Upper lobe of right lung (tissue), 1 donor: ENCODE measurements around the gene SEC14L5. TPM values are rescaled to one million over a fixed set of nuclear protein-coding genes. Genes with fewer than 3 reads are reported as not detected.

Experiments
- ATAC-seq: fragments of 200-7000 bp; cut with Tn5 transposase; one replicate; pipeline ENCODE4 v1.9.1; 2020; ENCODE audit warnings: mild to moderate bottlenecking, moderate library complexity
- DNase-seq: peaks from one replicate; pipeline ENCODE4 v3.0.0-alpha.2; 2020
- H3K27ac ChIP-seq: fragments of 200-600 bp; one replicate; pipeline ENCODE4 v1.8.0; 2022
- H3K27me3 ChIP-seq: fragments of 200-600 bp; one replicate; pipeline ENCODE4 v1.8.0; 2022; ENCODE audit warnings: mild to moderate bottlenecking
- H3K36me3 ChIP-seq: fragments of 200-600 bp; one replicate; pipeline ENCODE4 v1.8.0; 2022
- H3K4me1 ChIP-seq: fragments of 200-600 bp; one replicate; pipeline ENCODE4 v1.8.0; 2022
- H3K4me3 ChIP-seq: fragments of 200-600 bp; one replicate; pipeline ENCODE4 v1.8.0; 2022; ENCODE audit warnings: mild to moderate bottlenecking
- H3K9me3 ChIP-seq: fragments of 200-600 bp; one replicate; pipeline ENCODE4 v1.8.0; 2022
- CTCF ChIP-seq: fragments of 200-600 bp; IDR thresholded peaks from one replicate; pipeline ENCODE4 v1.8.0; 2022; ENCODE audit warnings: antibody characterized with exemption
- intact Hi-C: fragments of 100-400 bp; cut with DNase I; formaldehyde crosslinking; loops from one replicate; pipeline ENCODE4 v1.11.0; 2022
- total RNA-seq: library from RNA; stranded (reverse); fragmentation: NEBNext Ultra II Directional; extraction: Animal tissue kit (Norgen Biotek cat#: 25700); gene quantifications from one replicate; pipeline ENCODE4 v1.2.1, GENCODE V29; 2021
- donor health status: DM: no; HTN: yes; CAD: no; lungs with severe emphysema.

The SEC14L5 gene
- total RNA-seq, 1 donor from 2014 or later = 0.52 TPM

- H3K27me3 ChIP-seq = peaks cover 44% of the 10 kb centered on the region
- intact Hi-C loops = no loop called here
- ATAC-seq = no peak
These were observed 29.1 kb downstream of the SEC14L5 start for GRCh38 chr16:4987250-4987579.

GRCh38 chr16:4987580-4988374 lies 29.6 kb downstream of the SEC14L5 start:
- ATAC-seq = peak; percentile 33
- H3K4me3 ChIP-seq = no peak overlapping the region

More at GRCh38 chr16:4987250-4987579, 29.1 kb downstream of the SEC14L5 start:
- no peak overlapping the region for H3K27ac ChIP-seq
- no peaks in the 10 kb centered on the region for H3K4me1 ChIP-seq
- no peak for DNase-seq
- TF ChIP-seq CTCF = no peak
- no peaks in the 10 kb centered on the region for H3K36me3 ChIP-seq
- H3K4me3 ChIP-seq = no peak overlapping the region
- H3K9me3 ChIP-seq = no peaks in the 10 kb centered on the region

GRCh38 chr16:4988647-4989046 lies 30.5 kb downstream of the SEC14L5 start:
- no peak overlapping the region for H3K27ac ChIP-seq
- H3K4me3 ChIP-seq = no peak overlapping the region
- H3K4me1 ChIP-seq = no peaks in the 10 kb centered on the region
- peaks cover 47% of the 10 kb centered on the region for H3K27me3 ChIP-seq
- intact Hi-C loops = no loop called here
- no peaks in the 10 kb centered on the region for H3K36me3 ChIP-seq
- no peak for ATAC-seq
- H3K9me3 ChIP-seq = no peaks in the 10 kb centered on the region
- TF ChIP-seq CTCF = no peak
- peak; percentile 17 for DNase-seq

More at GRCh38 chr16:4987580-4988374, 29.6 kb downstream of the SEC14L5 start:
- intact Hi-C loops = no loop called here
- DNase-seq = peak; percentile 57
- no peak for TF ChIP-seq CTCF
- H3K4me1 ChIP-seq = no peaks in the 10 kb centered on the region
- H3K36me3 ChIP-seq = no peaks in the 10 kb centered on the region
- no peaks in the 10 kb centered on the region for H3K9me3 ChIP-seq
- H3K27ac ChIP-seq = no peak overlapping the region
- peaks cover 47% of the 10 kb centered on the region for H3K27me3 ChIP-seq

GRCh38 chr16:4989391-4990006 lies 31.4 kb downstream of the SEC14L5 start:
- no peak for ATAC-seq
- H3K4me1 ChIP-seq = no peaks in the 10 kb centered on the region
- H3K27ac ChIP-seq = no peak overlapping the region
- H3K9me3 ChIP-seq = no peaks in the 10 kb centered on the region
- peaks cover 47% of the 10 kb centered on the region for H3K27me3 ChIP-seq
- no peak overlapping the region for H3K4me3 ChIP-seq
- intact Hi-C loops = no loop called here
- no peaks in the 10 kb centered on the region for H3K36me3 ChIP-seq
- no peak for TF ChIP-seq CTCF
- peak; percentile 5 for DNase-seq

- ATAC-seq (no peak), DNase-seq (peak; percentile 18)
- Histone ChIP-seq H3K27me3 (peaks cover 47% of the 10 kb centered on the region), H3K9me3 (no peaks in the 10 kb centered on the region), H3K27ac (no peak overlapping the region), H3K4me3 (no peak overlapping the region), H3K36me3 (no peaks in the 10 kb centered on the region), H3K4me1 (no peaks in the 10 kb centered on the region)
- no peak for TF ChIP-seq CTCF
- intact Hi-C loops = no loop called here
These were observed 32.3 kb downstream of the SEC14L5 start for GRCh38 chr16:4990415-4990814.
